GM10248 (cell line): ENCODE results near the gene RTP5.

Experiments
- CTCF ChIA-PET: fragments of 300-600 bp; sonication (Branson Sonifier 250); formaldehyde crosslinking; extraction: SDS; loops from one replicate; lab custom pipeline; 2021; ENCODE audit warnings: antibody characterized with exemption; lab: Yijun Ruan, JAX
- POLR2A ChIA-PET: fragments of 350-650 bp; sonication (Branson Sonifier 250); formaldehyde crosslinking; extraction: SDS; loops from one replicate; lab custom pipeline; 2020; ENCODE audit warnings: antibody characterized with exemption; lab: Yijun Ruan, JAX
- DNase-seq: peaks from one replicate; pipeline ENCODE4 v3.0.0; 2012; ENCODE audit errors: extremely low spot score
- TF ChIP-seq, protein P1 (sequence below): IDR thresholded peaks from 2 replicates; pipeline ENCODE4 v1.5.1; 2012; ENCODE audit warnings: mild to moderate bottlenecking, low read depth; ENCODE audit errors: extremely low read depth, missing control alignments, control extremely low read depth

Gene RTP5

GRCh38 chr2:241870611-241871537 is 1.3 kb downstream of the RTP5 start:
- DNase-seq = no peak
- ChIA-PET CTCF (interaction anchor here (0.7 kb wide), 1 partner anchor 137 kb away, joined by 3 read pairs; no protein-coding TSS in a partner anchor), POLR2A (no interaction called here)
- TF ChIP-seq, protein P1, sequence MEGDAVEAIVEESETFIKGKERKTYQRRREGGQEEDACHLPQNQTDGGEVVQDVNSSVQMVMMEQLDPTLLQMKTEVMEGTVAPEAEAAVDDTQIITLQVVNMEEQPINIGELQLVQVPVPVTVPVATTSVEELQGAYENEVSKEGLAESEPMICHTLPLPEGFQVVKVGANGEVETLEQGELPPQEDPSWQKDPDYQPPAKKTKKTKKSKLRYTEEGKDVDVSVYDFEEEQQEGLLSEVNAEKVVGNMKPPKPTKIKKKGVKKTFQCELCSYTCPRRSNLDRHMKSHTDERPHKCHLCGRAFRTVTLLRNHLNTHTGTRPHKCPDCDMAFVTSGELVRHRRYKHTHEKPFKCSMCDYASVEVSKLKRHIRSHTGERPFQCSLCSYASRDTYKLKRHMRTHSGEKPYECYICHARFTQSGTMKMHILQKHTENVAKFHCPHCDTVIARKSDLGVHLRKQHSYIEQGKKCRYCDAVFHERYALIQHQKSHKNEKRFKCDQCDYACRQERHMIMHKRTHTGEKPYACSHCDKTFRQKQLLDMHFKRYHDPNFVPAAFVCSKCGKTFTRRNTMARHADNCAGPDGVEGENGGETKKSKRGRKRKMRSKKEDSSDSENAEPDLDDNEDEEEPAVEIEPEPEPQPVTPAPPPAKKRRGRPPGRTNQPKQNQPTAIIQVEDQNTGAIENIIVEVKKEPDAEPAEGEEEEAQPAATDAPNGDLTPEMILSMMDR = no peak

GRCh38 chr2:241871538-241872312 is 2.2 kb downstream of the RTP5 start:
- TF ChIP-seq, protein P1 = no peak
- POLR2A ChIA-PET = no interaction called here
- CTCF ChIA-PET = no interaction called here
- no peak for DNase-seq

DNA sequence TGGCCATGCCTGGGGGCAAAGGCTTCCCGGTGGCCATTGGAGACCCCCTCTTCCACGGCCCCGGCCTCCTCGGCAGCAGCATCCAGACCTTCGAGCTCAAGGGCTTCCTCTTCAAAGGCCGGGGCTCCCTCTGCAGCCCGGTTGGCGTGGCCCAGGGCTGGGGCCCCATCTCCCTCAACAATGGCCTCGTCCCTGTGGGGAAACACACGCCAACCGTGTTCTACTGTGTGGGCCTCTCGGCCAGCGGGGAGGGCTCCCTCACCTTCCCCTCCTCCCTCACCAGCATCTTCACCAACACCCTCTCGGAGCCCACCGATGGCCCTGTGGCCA is 2.7 kb downstream of the RTP5 start:
- no peak for DNase-seq
- POLR2A ChIA-PET = no interaction called here
- CTCF ChIA-PET = no interaction called here
- TF ChIP-seq, protein P1 = peak; percentile 6

GRCh38 chr2:241873081-241873802 is 3.7 kb downstream of the RTP5 start:
- TF ChIP-seq, protein P1 = no peak
- ChIA-PET CTCF (interaction anchor here (1.2 kb wide), 1 partner anchor 187 kb away, joined by 3 read pairs; the partner anchor contains the start of gene DTYMK), POLR2A (no interaction called here)
- no peak for DNase-seq

GRCh38 chr2:241873803-241874110 is 4.2 kb downstream of the RTP5 start:
- POLR2A ChIA-PET = no interaction called here
- no peak for DNase-seq
- TF ChIP-seq, protein P1 = no peak
- CTCF ChIA-PET = interaction anchor here (1.2 kb wide), 1 partner anchor 187 kb away, joined by 3 read pairs; the partner anchor contains the start of gene DTYMK
